B cell (primary cell): ENCODE data around the gene SYT6. TPM values are rescaled to one million over a fixed set of nuclear protein-coding genes. Genes with fewer than 3 reads are reported as not detected.

ENCODE experiments used
- ATAC-seq: fragments of 200-7000 bp; cut with Tn5 transposase; one replicate; pipeline ENCODE4 v1.10.0; 2021; ENCODE audit warnings: low read depth, mild to moderate bottlenecking, moderate number of reproducible peaks, moderate library complexity
- CTCF ChIA-PET: fragments of 350-600 bp; sonication (Branson Sonifier 250); formaldehyde crosslinking; loops from one replicate; lab custom pipeline; 2021; ENCODE audit warnings: antibody characterized with exemption, inconsistent platforms; lab: Charles Lee
- POLR2A ChIA-PET: fragments of 350-600 bp; sonication (Branson Sonifier 250); formaldehyde crosslinking; loops from one replicate; lab custom pipeline; 2021; ENCODE audit warnings: antibody characterized with exemption; lab: Charles Lee
- DNase-seq: peaks from one replicate; pipeline ENCODE4 v3.0.0; 2013
- H2AFZ ChIP-seq: 2 replicates; pipeline ENCODE4 v1.6.1; 2012; ENCODE audit warnings: mild to moderate bottlenecking, low read depth, low read length; ENCODE audit not compliant: insufficient read depth, poor library complexity, severe bottlenecking
- H3K27ac ChIP-seq, 2 donors: 1 replicate in 1 of 2; 2 replicates in 1 of 2; pipeline ENCODE4 v1.5.1; 2012 to 2013; ENCODE audit warnings: low read length in 2 of 2, mild to moderate bottlenecking in 2 of 2, moderate library complexity in 1 of 2
- H3K27me3 ChIP-seq, 4 experiments: fragments of 200-600 bp in 1 of 4; sonication (generic) in 1 of 4; replicated peaks in 1 of 4; 1 replicate in 2 of 4; 2 replicates in 2 of 4; pipeline versions ENCODE4 v1.6.1 to v1.7.0; 2013 to 2016; ENCODE audit warnings: low read length in 3 of 4, mild to moderate bottlenecking in 2 of 4, mixed read lengths in 1 of 4, moderate library complexity in 1 of 4; ENCODE audit not compliant: insufficient read depth in 4 of 4, control insufficient read depth in 3 of 4; ENCODE audit errors: control extremely low read depth in 1 of 4
- H3K36me3 ChIP-seq, 2 experiments: replicated peaks in 1 of 2; 1 replicate in 1 of 2; 2 replicates in 1 of 2; pipeline versions ENCODE4 v1.6.1 to v1.7.1; 2013; ENCODE audit warnings: low read length in 1 of 2; ENCODE audit not compliant: insufficient read depth in 2 of 2, control insufficient read depth in 1 of 2; ENCODE audit errors: control extremely low read depth in 1 of 2, extremely low read depth in 1 of 2
- H3K4me1 ChIP-seq, 2 donors: fragments of 200-600 bp in 1 of 2; sonication (generic) in 1 of 2; 1 replicate in 1 of 2; 2 replicates in 1 of 2; pipeline versions ENCODE4 v1.5.1 to v1.6.1; 2013 to 2017; ENCODE audit warnings: low read length in 2 of 2; ENCODE audit not compliant: control insufficient read depth in 2 of 2, insufficient read depth in 2 of 2
- H3K4me2 ChIP-seq: replicated peaks from 2 replicates; pipeline ENCODE3; 2012; ENCODE audit warnings: mild to moderate bottlenecking, low read depth, low read length; ENCODE audit not compliant: poor library complexity, severe bottlenecking
- H3K4me3 ChIP-seq, 5 experiments: fragments of 200-600 bp in 1 of 5; sonication (generic) in 1 of 5; 1 replicate in 3 of 5; 2 replicates in 2 of 5; pipeline versions ENCODE4 v1.5.1 to v1.7.0; 2011 to 2016; ENCODE audit warnings: low read length in 4 of 5, mild to moderate bottlenecking in 4 of 5, low read depth in 2 of 5, control low read depth in 1 of 5, moderate library complexity in 1 of 5; ENCODE audit not compliant: insufficient read depth in 1 of 5; ENCODE audit errors: control extremely low read depth in 1 of 5, extremely low read depth in 1 of 5
- H3K79me2 ChIP-seq: fragments of 200-600 bp; sonication (generic); one replicate; pipeline ENCODE4 v1.6.0; 2016; ENCODE audit warnings: low read length; ENCODE audit not compliant: control insufficient read depth, insufficient read depth
- H3K9ac ChIP-seq: fragments of 200-600 bp; sonication (generic); 2 replicates; pipeline ENCODE4 v1.6.1; 2017; ENCODE audit warnings: mild to moderate bottlenecking, low read length, moderate library complexity
- H3K9me3 ChIP-seq, 3 donors: one replicate each; pipeline versions ENCODE4 v1.6.1 to v1.7.1; 2013; ENCODE audit warnings: low read length in 2 of 3; ENCODE audit not compliant: control insufficient read depth in 2 of 3, insufficient read depth in 1 of 3; ENCODE audit errors: control extremely low read depth in 1 of 3
- H4K20me1 ChIP-seq: 2 replicates; pipeline ENCODE4 v1.6.0; 2012; ENCODE audit warnings: mild to moderate bottlenecking, low read length; ENCODE audit not compliant: insufficient read depth, control insufficient read depth, poor library complexity, severe bottlenecking
- H3K27ac Mint-ChIP-seq: one replicate; pipeline ENCODE4 v1.8.0; 2021; ENCODE audit warnings: mixed read lengths
- H3K27me3 Mint-ChIP-seq: one replicate; pipeline ENCODE4 v1.8.0; 2021; ENCODE audit warnings: mixed read lengths
- H3K4me1 Mint-ChIP-seq: one replicate; pipeline ENCODE4 v1.8.0; 2021; ENCODE audit warnings: mixed read lengths
- H3K4me3 Mint-ChIP-seq: one replicate; pipeline ENCODE4 v1.8.0; 2021; ENCODE audit warnings: mixed read lengths
- H3K9me3 Mint-ChIP-seq: one replicate; pipeline ENCODE4 v1.8.0; 2022; ENCODE audit warnings: mixed read lengths; ENCODE audit not compliant: insufficient read depth
- CTCF ChIP-seq: fragments of 200-600 bp; IDR thresholded peaks from one replicate; pipeline ENCODE4 v1.8.0; 2022; ENCODE audit warnings: antibody characterized with exemption, mild to moderate bottlenecking
- EZH2 ChIP-seq: IDR thresholded peaks from 2 replicates; pipeline ENCODE4 v1.6.1; 2012; ENCODE audit warnings: borderline replicate concordance, low read depth, mild to moderate bottlenecking, moderate library complexity, low read length; ENCODE audit not compliant: insufficient read depth, poor library complexity, severe bottlenecking
- WGBS: methylation state at CpG from one replicate; pipeline ENCODE4 v1.1.5; 2013; ENCODE audit warnings: missing lambda C conversion rate; ENCODE audit not compliant: insufficient coverage; 5-methylcytosine and 5-hydroxymethylcytosine counted together
- intact Hi-C: fragments of 100-400 bp; cut with micrococcal nuclease; formaldehyde crosslinking; loops from one replicate; pipeline ENCODE4 v1.10.0; 2022
- polyA plus RNA-seq: library from polyadenylated mRNA; depleted of rRNA; stranded (reverse); fragments of >200 nt; gene quantifications from 2 replicates; pipeline ENCODE4 v1.2.3, GENCODE V29; 2012
- total RNA-seq, 2 donors: library from RNA; stranded (reverse); fragments of 120-200 nt in 1 of 2; gene quantifications; 1 replicate in 1 of 2; 2 replicates in 1 of 2; pipeline versions ENCODE4 v1.2.3 to v1.2.4, GENCODE V29; 2013 to 2022

Gene SYT6
- total and polyA plus RNA-seq, 2 donors (not counting 1 experiment from before 2014, with no cell fraction given) = not detected

- ATAC-seq (no peak), DNase-seq (no peak)
- Histone ChIP-seq H3K27ac (no peak overlapping the region), H3K4me3 (no peak overlapping the region), H3K4me1 (peaks cover 15 to 16% of the 10 kb centered on the region in 2 donors), H3K79me2 (no peaks in the 10 kb centered on the region), H3K27me3 (peaks cover 0 to 66% (median 27%) of the 10 kb centered on the region in 4 experiments), H3K9me3 (peaks cover 0 to 11% (median 0%) of the 10 kb centered on the region in 3 donors), H3K36me3 (no peaks in the 10 kb centered on the region), H3K9ac (no peak overlapping the region), H2AFZ (peak overlapping the region; percentile 33), H3K4me2 (peak overlapping the region; percentile 57), H4K20me1 (no peaks in the 10 kb centered on the region)
- ChIA-PET CTCF (interaction anchor here (0.6 kb wide), 1 partner anchor 1008 kb away, joined by 4 read pairs; no protein-coding TSS in a partner anchor), POLR2A (no interaction called here)
- Mint-ChIP-seq H3K9me3 (no peaks in the 10 kb centered on the region), H3K27ac (no peak overlapping the region), H3K4me1 (peaks cover 7% of the 10 kb centered on the region), H3K4me3 (no peak overlapping the region), H3K27me3 (peaks cover 72% of the 10 kb centered on the region)
- TF ChIP-seq CTCF (no peak), EZH2 (no peak)
- intact Hi-C loops = no loop called here
- 3% methylated on average over 71 of the region's 89 CpGs for WGBS
Observed at GRCh38 chr1:114152508-114153260, 985 bp downstream of the SYT6 start.

- H3K9ac ChIP-seq = no peak overlapping the region
- ChIA-PET CTCF (no interaction called here), POLR2A (no interaction called here)
- no peaks in the 10 kb centered on the region for H4K20me1 ChIP-seq
- no peaks in the 10 kb centered on the region for H3K36me3 ChIP-seq
- H2AFZ ChIP-seq = peak overlapping the region; percentile 33
- ATAC-seq (no peak), DNase-seq (no peak)
- TF ChIP-seq CTCF = no peak
- TF ChIP-seq EZH2 = no peak
- peaks cover 15 to 16% of the 10 kb centered on the region in 2 donors for H3K4me1 ChIP-seq
- H3K27ac ChIP-seq = no peak overlapping the region
- H3K9me3 Mint-ChIP-seq = no peaks in the 10 kb centered on the region
- H3K9me3 ChIP-seq = peaks cover 0 to 11% (median 0%) of the 10 kb centered on the region in 3 donors
- no peak overlapping the region for H3K27ac Mint-ChIP-seq
- H3K4me3 Mint-ChIP-seq = no peak overlapping the region
- no peak overlapping the region for H3K4me3 ChIP-seq
- H3K27me3 ChIP-seq = peaks cover 0 to 65% (median 27%) of the 10 kb centered on the region in 4 experiments
- no peaks in the 10 kb centered on the region for H3K79me2 ChIP-seq
- H3K4me2 ChIP-seq = peak overlapping the region; percentile 57
- H3K27me3 Mint-ChIP-seq = peaks cover 70% of the 10 kb centered on the region
- intact Hi-C loops = no loop called here
- 63% methylated on average over 11 of the region's 20 CpGs for WGBS
- peaks cover 7% of the 10 kb centered on the region for H3K4me1 Mint-ChIP-seq
Observed at GRCh38 chr1:114152089-114152507, 1.6 kb downstream of the SYT6 start.
